ENCODE data around the gene CCDC175.

The CCDC175 gene

GRCh38 chr14:59543873-59544272, 32.7 kb downstream of the CCDC175 start:
- DNase-seq (ENCODE audit: low read depth), result no peak
- no peak for TF ChIP-seq CTCF (IDR thresholded peaks at IDR 0.05; ENCODE audit: low read depth, low read length, missing control alignments)
- H3K4me3 ChIP-seq (ENCODE audit: low read depth, low read length), result no peak overlapping the region
- in situ Hi-C loops (cut with HindIII; ENCODE audit: low sequenced_read_pairs), result no loop called here

- H3K4me3 ChIP-seq (ENCODE audit: low read depth, low read length), result no peak overlapping the region
- no peak for TF ChIP-seq CTCF (IDR thresholded peaks at IDR 0.05; ENCODE audit: low read depth, low read length, missing control alignments)
- in situ Hi-C loops (cut with HindIII; ENCODE audit: low sequenced_read_pairs), result no loop called here
- DNase-seq (ENCODE audit: low read depth), result no peak
Measured at GRCh38 chr14:59541731-59542130, 34.9 kb downstream of the CCDC175 start.

- no peak for DNase-seq (ENCODE audit: low read depth)
- TF ChIP-seq CTCF (IDR thresholded peaks at IDR 0.05; ENCODE audit: low read depth, low read length, missing control alignments), result no peak
- in situ Hi-C loops (cut with HindIII; ENCODE audit: low sequenced_read_pairs), result no loop called here
- H3K4me3 ChIP-seq (ENCODE audit: low read depth, low read length), result no peak overlapping the region
Measured at GRCh38 chr14:59540852-59541251, 35.8 kb downstream of the CCDC175 start.

GRCh38 chr14:59538936-59539335, 37.7 kb downstream of the CCDC175 start:
- TF ChIP-seq CTCF (IDR thresholded peaks at IDR 0.05; ENCODE audit: low read depth, low read length, missing control alignments), result no peak
- H3K4me3 ChIP-seq (ENCODE audit: low read depth, low read length), result no peak overlapping the region
- in situ Hi-C loops (cut with HindIII; ENCODE audit: low sequenced_read_pairs), result no loop called here
- no peak for DNase-seq (ENCODE audit: low read depth)

GRCh38 chr14:59537476-59537875, 39.1 kb downstream of the CCDC175 start:
- DNase-seq (ENCODE audit: low read depth), result no peak
- in situ Hi-C loops (cut with HindIII; ENCODE audit: low sequenced_read_pairs), result no loop called here
- TF ChIP-seq CTCF (IDR thresholded peaks at IDR 0.05; ENCODE audit: low read depth, low read length, missing control alignments), result no peak
- H3K4me3 ChIP-seq (ENCODE audit: low read depth, low read length), result no peak overlapping the region

GRCh38 chr14:59534361-59534987, 42.1 kb downstream of the CCDC175 start:
- no peak for DNase-seq (ENCODE audit: low read depth)
- no peak for TF ChIP-seq CTCF (IDR thresholded peaks at IDR 0.05; ENCODE audit: low read depth, low read length, missing control alignments)
- in situ Hi-C loops (cut with HindIII; ENCODE audit: low sequenced_read_pairs), result no loop called here
- H3K4me3 ChIP-seq (ENCODE audit: low read depth, low read length), result no peak overlapping the region

Data from astrocyte of the cerebellum (primary cell).